Lower leg skin (tissue), 3 donors: ENCODE results near the gene PPP1R12C.

ENCODE experiments used
- CTCF ChIP-seq, 3 donors: fragments of 450-650 bp; IDR thresholded peaks; one replicate each; pipeline ENCODE4 v1.5.1; 2016; ENCODE audit warnings: antibody characterized with exemption in 3 of 3, mild to moderate bottlenecking in 3 of 3, moderate library complexity in 2 of 3
- POLR2A ChIP-seq, 2 donors: fragments of 450-650 bp; IDR thresholded peaks; one replicate each; pipeline ENCODE4 v1.6.1; 2016 to 2017; ENCODE audit warnings: antibody characterized with exemption in 2 of 2, mild to moderate bottlenecking in 1 of 2, moderate library complexity in 1 of 2

GRCh38 chr19:55095260-55096060 is 22.0 kb downstream of the PPP1R12C start:
- no peak for TF ChIP-seq CTCF (IDR thresholded peaks at IDR 0.05)
- no peak for TF ChIP-seq POLR2A (IDR thresholded peaks at IDR 0.05)
